CD4-positive, alpha-beta T cell (primary cell): ENCODE results near the gene HSD17B1. TPM values are rescaled to one million over a fixed set of nuclear protein-coding genes. Genes with fewer than 3 reads are reported as not detected.

Experiments
- ATAC-seq: fragments of 200-7000 bp; cut with Tn5 transposase; one replicate; pipeline ENCODE4 v1.10.0; 2022; ENCODE audit warnings: mild to moderate bottlenecking; ENCODE audit not compliant: poor library complexity
- CTCF ChIA-PET: fragments of 350-600 bp; sonication (Branson Sonifier 250); formaldehyde crosslinking; loops from one replicate; lab custom pipeline; 2021; ENCODE audit warnings: antibody characterized with exemption, inconsistent platforms; lab: Charles Lee
- POLR2A ChIA-PET: fragments of 350-600 bp; sonication (Branson Sonifier 250); formaldehyde crosslinking; loops from one replicate; lab custom pipeline; 2021; ENCODE audit warnings: antibody characterized with exemption, inconsistent platforms; lab: Charles Lee
- DNase-seq, 14 experiments: peaks; one replicate each; pipeline ENCODE4 v3.0.0-alpha.2; 2013 to 2020; ENCODE audit warnings: mixed read lengths in 2 of 14
- H3K27ac ChIP-seq, 2 donors: one replicate each; pipeline versions ENCODE4 v1.5.1 to v1.7.0; 2013; ENCODE audit warnings: low read length in 2 of 2, low read depth in 1 of 2, mild to moderate bottlenecking in 1 of 2
- H3K27me3 ChIP-seq, 2 experiments: 1 replicate in 1 of 2; 2 replicates in 1 of 2; pipeline versions ENCODE4 v1.6.1 to v1.7.0; 2013; ENCODE audit warnings: low read length in 2 of 2, control low read depth in 1 of 2, mild to moderate bottlenecking in 1 of 2, moderate library complexity in 1 of 2; ENCODE audit not compliant: insufficient read depth in 2 of 2, control insufficient read depth in 1 of 2
- H3K36me3 ChIP-seq: one replicate; pipeline ENCODE4 v1.6.1; 2013; ENCODE audit warnings: low read length, control low read depth; ENCODE audit not compliant: insufficient read depth
- H3K4me1 ChIP-seq: one replicate; pipeline ENCODE4 v1.6.1; 2013; ENCODE audit warnings: low read length, control low read depth; ENCODE audit not compliant: insufficient read depth
- H3K4me3 ChIP-seq: one replicate; pipeline ENCODE4 v1.5.1; 2013; ENCODE audit warnings: mild to moderate bottlenecking, low read length, moderate library complexity
- H3K9me3 ChIP-seq, 2 experiments: 1 replicate in 1 of 2; 2 replicates in 1 of 2; pipeline versions ENCODE4 v1.6.1 to v1.7.0; 2013; ENCODE audit warnings: low read length in 2 of 2, mild to moderate bottlenecking in 2 of 2, control low read depth in 1 of 2, moderate library complexity in 1 of 2; ENCODE audit not compliant: control insufficient read depth in 1 of 2, insufficient read depth in 1 of 2
- H3K27ac Mint-ChIP-seq: one replicate; pipeline ENCODE4 v1.8.0; 2020; ENCODE audit warnings: mixed read lengths
- H3K27me3 Mint-ChIP-seq: one replicate; pipeline ENCODE4 v1.8.0; 2021; ENCODE audit warnings: mixed read lengths
- H3K36me3 Mint-ChIP-seq: one replicate; pipeline ENCODE4 v1.8.0; 2021; ENCODE audit warnings: low read depth, mixed read lengths
- H3K4me1 Mint-ChIP-seq: one replicate; pipeline ENCODE4 v1.8.0; 2021; ENCODE audit warnings: low read depth, mixed read lengths
- H3K4me3 Mint-ChIP-seq: one replicate; pipeline ENCODE4 v1.8.0; 2020; ENCODE audit warnings: mild to moderate bottlenecking, mixed read lengths
- H3K9me3 Mint-ChIP-seq: one replicate; pipeline ENCODE4 v1.8.0; 2020; ENCODE audit warnings: mixed read lengths
- CTCF ChIP-seq: fragments of 200-600 bp; IDR thresholded peaks from one replicate; pipeline ENCODE4 v1.8.0; 2022; ENCODE audit warnings: antibody characterized with exemption, mild to moderate bottlenecking
- intact Hi-C, 2 experiments: fragments of 100-400 bp; cut with DNase I in 1 of 2; cut with micrococcal nuclease in 1 of 2; formaldehyde crosslinking; loops; one replicate each; pipeline versions ENCODE4 v1.15.1 to v1.9.0; 2023 to 2025; cut with DNase I, micrococcal nuclease
- total RNA-seq, 174 experiments: library from RNA in 2 of 174; stranded (reverse) in 2 of 174; gene quantifications; one replicate each; pipeline ENCODE4 v1.2.3 and lab custom pipeline; 2021 to 2026

The HSD17B1 gene
- total RNA-seq, 2 experiments from 2014 or later = 0.80 to 0.81 TPM

DNA sequence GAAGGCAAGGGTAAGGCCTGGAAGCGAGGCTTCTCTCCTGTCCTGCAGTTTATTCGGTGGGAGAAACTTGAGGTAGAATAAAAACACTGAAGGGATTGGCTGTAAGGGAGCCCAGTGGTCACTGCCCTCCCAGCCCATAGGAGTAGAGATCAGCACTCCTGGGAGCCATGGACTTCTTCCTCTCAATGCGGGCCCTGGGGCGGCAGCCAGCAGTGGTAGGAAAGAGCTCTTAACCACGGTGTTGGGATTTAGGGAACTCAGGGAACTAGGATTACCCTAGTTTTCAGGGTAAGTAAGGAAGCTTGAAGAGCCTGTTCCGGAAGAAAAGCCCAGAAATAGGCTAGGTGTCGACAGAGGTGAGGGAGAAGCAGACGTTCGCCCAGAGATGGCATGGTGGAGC lies 40.5 kb upstream of the HSD17B1 start:
- no peak for DNase-seq
- Mint-ChIP-seq H3K27me3 (no peaks in the 10 kb centered on the region), H3K27ac (no peak overlapping the region), H3K36me3 (peaks cover 24% of the 10 kb centered on the region), H3K9me3 (no peaks in the 10 kb centered on the region), H3K4me3 (no peak overlapping the region), H3K4me1 (peaks cover 1% of the 10 kb centered on the region)
- no peak overlapping the region for H3K4me3 ChIP-seq
- CTCF ChIA-PET = no interaction called here
- no peak for TF ChIP-seq CTCF
- peaks cover 6% of the 10 kb centered on the region for H3K4me1 ChIP-seq
- H3K27me3 ChIP-seq = no peaks in the 10 kb centered on the region
- intact Hi-C loops = loop anchor here in 1 of 2 experiments (10.0 kb wide), 1 partner anchor 487 kb away; the partner anchor contains the start of gene NKIRAS2
- H3K9me3 ChIP-seq = no peaks in the 10 kb centered on the region
- POLR2A ChIA-PET = interaction anchor here (0.5 to 0.6 kb wide), 2 partner anchors 12 to 23 kb away, joined by 3 read pairs; no protein-coding TSS in a partner anchor
- ATAC-seq = no peak
- no peak overlapping the region for H3K27ac ChIP-seq
- peaks cover 4% of the 10 kb centered on the region for H3K36me3 ChIP-seq

- Histone ChIP-seq H3K9me3 (no peaks in the 10 kb centered on the region), H3K27me3 (no peaks in the 10 kb centered on the region), H3K4me3 (no peak overlapping the region), H3K36me3 (no peaks in the 10 kb centered on the region), H3K4me1 (peaks cover 11% of the 10 kb centered on the region), H3K27ac (no peak overlapping the region)
- POLR2A ChIA-PET = interaction anchor here (0.6 kb wide), 1 partner anchor 13 kb away, joined by 3 read pairs; no protein-coding TSS in a partner anchor
- peaks cover 7% of the 10 kb centered on the region for H3K4me1 Mint-ChIP-seq
- H3K27ac Mint-ChIP-seq = no peak overlapping the region
- H3K27me3 Mint-ChIP-seq = no peaks in the 10 kb centered on the region
- DNase-seq (no peak), ATAC-seq (no peak)
- H3K4me3 Mint-ChIP-seq = no peak overlapping the region
- no peak for TF ChIP-seq CTCF
- CTCF ChIA-PET = no interaction called here
- H3K36me3 Mint-ChIP-seq = peaks cover 25% of the 10 kb centered on the region
- intact Hi-C loops = loop anchor here in 1 of 2 experiments (10.0 kb wide), 1 partner anchor 488 kb away; the partner anchor contains the start of gene NKIRAS2
- H3K9me3 Mint-ChIP-seq = no peaks in the 10 kb centered on the region
Observed at GRCh38 chr17:42512733-42513251, 39.9 kb upstream of the HSD17B1 start.

- Mint-ChIP-seq H3K27me3 (no peaks in the 10 kb centered on the region), H3K27ac (no peak overlapping the region), H3K36me3 (peaks cover 19% of the 10 kb centered on the region), H3K4me3 (no peak overlapping the region), H3K4me1 (peaks cover 8% of the 10 kb centered on the region), H3K9me3 (no peaks in the 10 kb centered on the region)
- Histone ChIP-seq H3K9me3 (no peaks in the 10 kb centered on the region), H3K27ac (no peak overlapping the region), H3K4me1 (peaks cover 10% of the 10 kb centered on the region), H3K27me3 (no peaks in the 10 kb centered on the region), H3K36me3 (no peaks in the 10 kb centered on the region), H3K4me3 (no peak overlapping the region)
- POLR2A ChIA-PET = no interaction called here
- CTCF ChIA-PET = no interaction called here
- no peak for TF ChIP-seq CTCF
- DNase-seq = no peak
- ATAC-seq = no peak
- intact Hi-C loops = loop anchor here in 1 of 2 experiments (10.0 kb wide), 1 partner anchor 489 kb away; the partner anchor contains the start of gene NKIRAS2
Observed at GRCh38 chr17:42513686-42514085, 39.0 kb upstream of the HSD17B1 start.
